HG03575 (cell line): ENCODE results near the gene CAPS.
"Not testable (repeated sequence)": the region's sequence is repeated elsewhere in the genome, so short reads cannot be mapped to it uniquely, and the experiment has no call there.

Experiments used
- ATAC-seq: cut with Tn5 transposase; IDR thresholded peaks from one replicate; pipeline ENCODE4 v1.9.1; 2021; ENCODE audit not compliant: unreplicated experiment, insufficient number of reproducible peaks, low FRiP score; ENCODE audit errors: extremely low read depth

Gene CAPS

DNA sequence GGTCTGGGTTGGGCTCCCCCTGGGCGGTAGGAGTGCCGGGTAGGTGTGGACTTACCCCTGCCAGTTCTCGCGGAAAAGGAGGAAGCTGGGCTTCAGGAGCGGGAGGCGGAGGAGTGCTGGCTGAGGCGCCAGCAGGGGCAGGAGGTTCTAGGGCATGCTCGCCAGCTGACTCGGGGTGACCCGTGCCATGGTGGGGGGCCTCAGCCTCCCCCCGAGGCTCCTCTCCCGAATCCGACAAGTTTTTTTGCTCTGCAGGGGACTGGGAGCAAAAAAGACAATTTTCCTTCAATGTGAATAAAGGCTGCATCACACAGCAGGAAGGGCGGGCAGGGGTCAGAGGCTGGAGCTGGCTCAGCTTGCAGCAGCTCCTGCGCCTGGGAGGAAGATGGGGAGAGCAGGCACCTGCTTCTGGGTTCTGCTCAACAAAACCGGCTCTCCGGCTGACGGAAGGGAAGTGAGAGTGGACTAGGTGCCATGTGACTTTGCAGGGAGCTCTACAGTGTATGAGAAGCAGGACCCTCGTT, 37.3 kb downstream of the CAPS start:
- ATAC-seq, result no peak

DNA sequence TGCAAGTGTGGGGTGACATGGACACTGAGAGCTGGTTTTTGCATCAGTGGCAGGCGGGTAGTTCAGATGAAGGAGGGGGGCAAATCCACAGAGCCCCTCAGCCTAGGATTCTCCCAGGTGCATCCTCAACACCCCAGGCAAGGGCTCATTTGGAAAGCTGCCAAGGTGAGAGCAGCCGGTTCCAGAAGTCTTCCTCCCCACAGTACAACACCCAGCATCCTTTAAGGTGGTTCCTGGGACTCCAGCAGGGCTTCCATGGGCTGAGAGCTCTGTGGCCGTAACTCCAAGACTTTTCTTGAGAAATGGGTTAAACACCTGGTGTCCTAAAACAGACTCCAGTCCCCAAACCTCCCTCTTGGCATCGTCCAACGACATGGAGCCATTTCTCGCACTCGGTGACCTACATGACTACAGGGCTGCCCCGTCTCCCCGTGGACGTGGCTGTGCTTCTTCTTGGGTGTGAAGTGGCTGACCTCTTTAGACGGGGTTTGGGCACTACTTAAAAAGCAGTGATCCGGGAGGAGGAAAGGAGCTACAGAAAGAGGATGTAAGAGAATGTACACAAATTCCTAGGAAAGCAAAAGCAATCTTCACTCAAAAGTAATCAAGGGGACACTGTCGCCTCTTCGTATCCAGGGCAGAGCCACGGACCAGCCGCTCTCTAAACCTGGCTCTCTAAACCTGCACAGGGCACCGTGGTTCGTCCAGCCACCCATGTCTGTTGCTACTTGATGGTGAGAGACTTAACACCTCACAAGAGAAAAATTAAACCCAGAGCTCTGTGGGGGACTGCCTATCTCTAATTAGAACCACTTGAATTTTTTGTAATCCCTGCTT, 38.4 kb downstream of the CAPS start:
- ATAC-seq, result no peak

DNA sequence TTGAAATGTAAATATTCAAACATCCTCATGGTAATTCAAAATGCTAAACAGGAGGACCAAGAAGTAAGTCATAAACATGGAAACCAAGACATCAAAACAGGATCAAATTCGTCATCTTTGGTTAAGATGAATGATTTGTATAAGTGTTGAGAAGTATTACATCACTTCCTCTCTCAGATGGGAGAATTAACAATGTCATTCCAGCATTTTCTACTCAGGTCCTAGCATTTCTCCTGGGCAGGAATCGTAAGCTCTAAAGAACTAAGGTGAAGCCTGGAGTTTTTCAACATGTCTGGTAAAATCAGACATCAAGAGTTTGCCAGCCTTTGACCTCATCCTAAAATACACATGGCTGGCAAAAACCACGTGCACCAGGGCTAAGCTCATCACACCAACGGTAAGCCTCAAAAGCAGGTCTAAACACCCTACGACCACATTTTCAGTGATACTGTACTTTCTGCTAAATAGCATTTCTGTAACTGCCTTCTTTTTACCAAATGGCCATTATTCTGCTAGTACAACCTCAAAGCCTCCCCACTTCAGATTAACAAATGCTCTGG, 39.1 kb downstream of the CAPS start:
- no peak for ATAC-seq

DNA sequence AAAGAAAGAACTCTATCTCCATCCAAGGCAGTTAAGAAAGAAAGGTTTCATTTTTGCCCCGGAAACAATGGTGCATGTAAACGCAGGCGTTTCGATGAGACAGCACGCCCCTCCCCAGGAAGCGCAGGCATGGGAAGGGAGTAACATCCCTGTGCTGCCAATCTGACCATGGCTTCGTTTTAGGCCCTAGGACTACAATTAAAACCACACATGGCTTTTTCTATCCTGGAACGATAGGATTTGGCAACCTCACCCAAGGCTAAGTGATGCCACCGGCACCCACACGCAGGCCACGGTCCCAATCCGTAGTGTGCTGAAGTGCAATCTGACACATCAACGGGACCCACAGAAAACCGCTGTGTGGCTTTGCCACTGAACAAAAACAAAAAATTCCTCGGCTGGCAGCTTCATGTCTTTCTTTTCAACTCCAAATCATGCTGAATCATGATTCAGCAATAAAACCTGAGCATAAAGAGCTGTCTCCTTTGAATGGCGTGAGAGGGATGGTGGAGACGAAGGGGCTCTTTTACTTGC, 39.7 kb downstream of the CAPS start:
- no peak for ATAC-seq

DNA sequence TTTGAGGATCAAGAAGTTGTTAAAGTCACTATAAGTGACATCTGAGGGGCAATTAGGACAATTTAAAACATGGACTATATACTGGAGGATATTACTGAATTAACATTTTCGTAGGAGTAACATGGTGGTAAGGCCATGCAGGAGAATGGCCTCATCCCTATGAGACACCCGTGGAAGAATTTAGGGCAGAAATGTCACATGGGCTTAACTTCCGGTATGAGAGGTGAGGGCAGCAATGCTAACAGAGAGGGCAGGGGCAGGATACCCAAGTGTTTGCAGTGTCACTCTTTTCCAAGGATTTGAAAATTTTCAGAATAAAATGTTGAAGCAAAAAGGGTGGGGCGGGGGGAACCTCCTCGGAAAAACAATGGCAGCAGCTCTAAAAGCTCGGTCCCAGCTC, 40.2 kb downstream of the CAPS start:
- ATAC-seq, result no peak

- no peak for ATAC-seq
These were observed 41.5 kb downstream of the CAPS start for GRCh38 chr19:5955636-5955935.

DNA sequence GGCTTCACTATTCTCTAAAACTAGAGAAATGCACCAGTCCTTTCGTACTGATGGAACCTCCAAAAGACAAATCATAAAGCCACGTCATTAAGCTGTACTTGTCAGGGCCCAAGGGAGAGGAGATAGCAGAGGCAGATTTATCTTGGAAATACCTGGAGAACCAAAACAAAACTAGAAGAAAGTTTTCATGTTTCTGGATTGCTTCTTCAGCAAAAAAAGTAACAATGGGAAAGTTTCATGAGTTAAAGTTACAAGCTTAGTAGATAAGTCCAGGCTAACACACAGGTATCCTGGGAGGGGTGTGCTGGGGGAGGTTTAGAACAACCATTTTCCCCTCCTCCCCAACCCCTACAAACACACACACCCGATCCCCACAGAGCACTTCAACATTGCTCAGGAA, 42.3 kb downstream of the CAPS start:
- no peak for ATAC-seq

DNA sequence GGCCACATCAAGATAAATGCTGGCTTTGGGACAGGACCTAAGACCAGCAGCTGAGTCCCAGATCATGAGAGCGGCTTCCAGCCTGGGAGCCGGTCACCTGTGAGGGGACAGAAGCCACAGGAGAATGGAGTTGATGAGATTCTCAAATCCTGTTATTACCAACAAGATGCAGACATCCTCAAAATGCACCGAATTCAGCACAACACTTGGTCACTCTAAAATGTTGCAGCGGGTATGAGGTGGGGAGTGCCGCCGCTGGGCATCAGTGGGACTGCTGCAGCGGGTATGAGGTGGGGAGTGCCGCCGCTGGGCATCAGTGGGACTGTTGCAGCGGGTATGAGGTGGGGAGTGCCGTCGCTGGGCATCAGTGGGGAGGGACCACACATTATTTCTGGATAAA, 42.7 kb downstream of the CAPS start:
- no peak for ATAC-seq

GRCh38 chr19:5957170-5957569, 43.1 kb downstream of the CAPS start:
- no peak for ATAC-seq

DNA sequence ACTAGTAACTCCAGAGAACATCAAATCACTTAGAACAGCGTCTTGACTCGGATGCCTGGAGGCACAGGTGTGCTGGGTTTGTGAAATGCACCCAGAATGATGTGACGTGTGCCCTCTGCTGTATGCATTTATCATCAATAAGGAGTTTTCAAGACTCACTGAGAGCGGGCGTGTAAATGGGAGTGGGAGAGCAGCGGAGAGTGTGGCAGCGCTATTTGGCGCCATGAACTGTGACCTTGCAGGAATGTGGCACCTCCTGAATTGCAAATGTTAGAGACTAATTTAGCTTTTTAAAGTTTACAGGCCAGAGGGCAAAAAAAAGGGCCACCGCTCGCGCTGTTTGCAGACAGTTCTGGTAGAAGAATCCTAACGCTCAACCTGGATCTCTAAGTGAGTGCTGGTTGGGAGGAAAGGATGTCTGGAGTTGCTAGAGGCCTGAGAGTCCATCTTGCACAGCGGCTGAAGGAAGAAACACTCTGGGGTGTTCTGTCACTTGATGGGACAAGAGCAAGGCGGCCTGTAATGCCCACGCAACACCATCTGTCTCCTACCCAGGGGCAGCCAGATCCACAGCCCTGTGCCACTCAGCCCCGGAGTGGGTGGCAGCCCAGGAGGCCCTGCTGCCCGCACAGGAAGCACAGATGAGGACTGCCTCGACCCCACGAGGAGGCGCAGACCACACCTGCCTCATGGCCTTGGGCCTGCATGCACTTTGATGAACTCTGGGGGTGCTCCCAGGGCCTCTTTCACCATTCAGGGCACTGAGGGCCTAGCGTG, 44.2 kb downstream of the CAPS start:
- ATAC-seq, result no peak

DNA sequence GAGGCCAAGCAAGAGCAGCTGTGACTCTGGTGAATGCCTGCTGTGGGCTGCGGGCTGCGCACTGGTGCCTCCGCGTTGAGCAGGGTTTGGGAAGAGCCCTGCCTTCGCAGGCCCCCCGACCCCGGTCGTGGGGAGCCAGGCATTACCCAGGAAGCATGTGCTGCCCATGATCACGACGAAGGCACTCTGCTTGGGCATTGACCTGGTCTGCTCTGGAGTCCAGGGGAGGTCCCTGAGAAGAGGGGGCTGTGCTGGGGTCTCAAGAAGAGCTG, 44.7 kb downstream of the CAPS start:
- ATAC-seq, result no peak

- no peak for ATAC-seq
These were observed 45.4 kb downstream of the CAPS start for GRCh38 chr19:5959260-5960004.

DNA sequence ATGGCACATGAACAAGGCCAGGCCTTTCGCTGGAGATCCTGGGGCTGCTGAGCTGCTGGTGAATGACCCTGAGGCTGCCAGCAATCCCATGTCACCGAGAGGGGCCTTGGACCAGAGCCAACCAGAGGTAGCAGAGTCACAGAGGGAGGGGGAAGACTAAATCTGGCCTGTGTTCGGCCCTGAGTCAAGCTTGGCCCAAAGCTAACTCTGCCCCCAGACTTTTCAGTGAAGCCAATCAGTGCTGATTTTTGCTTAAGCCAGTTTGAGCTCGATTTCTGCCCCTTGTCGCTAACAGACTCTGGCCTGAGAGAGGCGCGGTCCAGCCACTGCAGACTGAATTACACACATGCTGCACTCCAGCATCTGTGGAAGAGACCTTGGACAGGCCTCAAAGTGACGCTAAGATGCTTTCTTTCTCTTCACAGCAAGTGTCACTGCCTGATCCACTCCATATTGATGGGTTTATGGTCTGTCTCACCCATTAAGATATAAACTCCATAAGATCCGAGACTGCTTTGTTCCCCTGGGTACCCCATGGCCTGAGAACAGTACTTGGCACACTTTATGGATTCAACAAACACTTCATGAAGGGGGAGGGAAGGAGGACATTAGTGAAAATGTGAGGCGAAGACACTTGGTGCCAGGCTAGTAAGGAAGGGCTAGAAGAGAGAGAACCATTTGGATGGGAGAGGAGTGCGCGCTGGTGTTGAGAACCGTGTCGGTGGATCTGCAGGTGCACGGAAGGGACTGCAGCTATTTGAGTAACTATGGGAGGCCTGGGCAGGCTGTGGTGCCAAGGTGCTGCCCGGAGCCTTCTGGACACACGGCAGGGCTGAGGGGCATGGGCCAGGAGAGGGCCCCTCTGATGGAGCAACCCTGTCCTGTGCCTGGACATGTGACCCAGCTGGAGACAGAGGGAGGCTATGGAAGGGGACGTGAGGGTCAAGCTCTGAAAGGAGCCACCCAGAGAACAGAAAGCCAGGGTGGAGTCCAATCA, 46.2 kb downstream of the CAPS start:
- no peak for ATAC-seq

GRCh38 chr19:5961641-5961968, 47.6 kb downstream of the CAPS start:
- not testable (repeated sequence) for ATAC-seq

DNA sequence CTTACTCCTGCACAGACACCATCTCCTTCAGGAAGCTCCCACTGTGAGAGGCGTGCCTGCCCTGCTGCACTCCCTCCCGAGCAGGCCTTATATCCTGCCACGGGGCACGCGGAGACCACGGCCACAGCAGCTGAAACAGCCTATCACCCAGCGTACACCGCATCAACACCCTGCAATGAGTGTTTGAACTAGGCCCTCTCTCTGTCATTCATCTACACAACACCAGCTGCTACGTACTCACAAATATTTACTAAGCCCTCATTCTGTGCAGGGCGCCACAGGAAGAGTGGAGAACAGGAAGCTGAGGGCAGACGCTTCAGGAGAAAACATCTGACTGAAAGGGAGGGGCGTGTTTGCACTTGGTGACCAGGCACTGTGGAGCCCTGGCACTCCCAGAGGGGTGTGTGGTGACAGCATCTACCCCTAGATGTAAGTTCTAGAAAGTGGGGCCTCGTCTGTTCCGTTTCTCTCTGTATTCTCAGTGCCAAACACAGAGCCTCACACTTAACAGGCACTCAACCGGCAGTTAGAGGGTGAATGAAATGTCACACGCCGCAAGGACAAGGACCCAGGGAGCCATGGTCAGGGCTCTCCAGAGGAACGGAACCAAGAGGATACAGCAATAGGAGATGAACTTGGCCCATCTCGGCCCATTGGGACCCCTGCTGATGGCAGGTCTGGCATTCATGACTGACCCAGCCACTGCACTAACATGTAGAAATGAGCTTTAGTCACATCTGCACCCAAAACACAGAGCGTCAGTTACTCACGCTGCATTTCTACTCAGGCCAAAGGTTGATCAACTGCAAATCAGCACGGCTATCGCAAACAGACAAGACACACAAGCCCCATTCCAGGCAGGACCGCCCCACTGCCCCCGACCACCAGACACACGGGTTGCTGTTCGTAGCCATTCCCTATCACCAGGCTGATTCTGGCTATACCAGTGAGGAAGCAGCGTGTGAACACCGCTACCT, 48.2 kb downstream of the CAPS start:
- ATAC-seq, result no peak

DNA sequence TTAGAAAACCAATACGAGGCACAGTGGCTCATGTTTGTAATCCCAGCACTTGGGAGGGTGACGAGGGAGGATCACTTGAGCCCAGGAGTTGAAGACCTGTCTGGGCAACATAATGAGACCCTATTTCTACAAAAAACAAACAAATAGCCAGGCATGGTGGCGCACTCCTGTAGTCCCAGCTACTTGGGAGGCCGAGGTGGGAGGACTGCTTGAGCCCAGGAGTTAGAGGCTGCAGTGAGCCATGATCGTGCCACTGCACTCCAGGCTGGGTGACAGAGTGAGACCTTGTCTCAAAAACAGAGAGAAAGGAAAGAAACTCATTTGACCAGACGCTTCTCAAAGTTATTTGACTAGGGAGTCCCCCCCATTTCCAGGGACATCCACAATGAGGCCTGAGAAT, 49.2 kb downstream of the CAPS start:
- ATAC-seq, result not testable (repeated sequence)

DNA sequence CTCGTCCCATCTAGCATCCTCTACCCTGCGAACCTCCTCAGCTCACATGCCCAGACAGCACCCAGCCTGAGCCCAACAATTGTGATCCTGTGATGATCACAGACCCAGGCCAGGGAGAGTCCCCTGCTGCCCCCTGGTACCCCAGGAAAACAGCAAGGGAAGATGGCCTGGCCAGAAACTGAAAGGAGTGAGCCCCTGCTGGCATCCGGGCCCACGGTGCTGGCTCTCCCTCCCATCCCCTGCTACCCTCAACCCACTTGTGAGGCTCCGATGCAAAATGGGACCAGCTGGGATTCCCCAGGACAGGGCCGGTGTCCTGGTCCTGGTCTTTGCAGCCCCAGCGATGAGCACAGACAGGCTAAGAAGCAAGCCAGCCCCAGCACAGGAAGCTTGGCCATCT, 49.8 kb downstream of the CAPS start:
- ATAC-seq, result no peak
